Aorta (tissue), 5 donors: ENCODE data around the gene ARL2. TPM values are rescaled to one million over a fixed set of nuclear protein-coding genes. Genes with fewer than 3 reads are reported as not detected.
"Not testable (repeated sequence)": the region's sequence is repeated elsewhere in the genome, so short reads cannot be mapped to it uniquely, and the experiment has no call there.

Experiments used
- ATAC-seq: fragments of 200-7000 bp; cut with Tn5 transposase; one replicate; pipeline ENCODE4 v1.9.1; 2022; ENCODE audit warnings: moderate library complexity; ENCODE audit not compliant: low FRiP score
- DNase-seq, 2 donors: peaks; one replicate each; pipeline ENCODE4 v3.0.0-alpha.2; 2020
- H3K27ac ChIP-seq, 2 donors: one replicate each; pipeline ENCODE4 v1.5.1; 2013; ENCODE audit warnings: low read length in 2 of 2, mild to moderate bottlenecking in 2 of 2, moderate library complexity in 2 of 2, control low read depth in 1 of 2, inconsistent platforms in 1 of 2, low read depth in 1 of 2
- H3K27me3 ChIP-seq, 2 donors: one replicate each; pipeline ENCODE4 v1.6.1; 2013; ENCODE audit warnings: control low read depth in 1 of 2, low read length in 1 of 2, mild to moderate bottlenecking in 1 of 2, moderate library complexity in 1 of 2; ENCODE audit not compliant: insufficient read depth in 2 of 2, control insufficient read depth in 1 of 2
- H3K36me3 ChIP-seq, 2 donors: one replicate each; pipeline ENCODE4 v1.6.1; 2013; ENCODE audit warnings: control low read depth in 1 of 2, low read length in 1 of 2, mild to moderate bottlenecking in 1 of 2; ENCODE audit not compliant: insufficient read depth in 2 of 2, control insufficient read depth in 1 of 2
- H3K4me1 ChIP-seq, 2 donors: one replicate each; pipeline ENCODE4 v1.6.1; 2013; ENCODE audit warnings: low read length in 2 of 2, control low read depth in 1 of 2, mild to moderate bottlenecking in 1 of 2, moderate library complexity in 1 of 2; ENCODE audit not compliant: insufficient read depth in 2 of 2, control insufficient read depth in 1 of 2
- H3K4me3 ChIP-seq, 2 donors: one replicate each; pipeline ENCODE4 v1.5.1; 2013; ENCODE audit warnings: low read length in 2 of 2, control low read depth in 1 of 2, mild to moderate bottlenecking in 1 of 2
- H3K9me3 ChIP-seq: one replicate; pipeline ENCODE4 v1.6.1; 2013; ENCODE audit warnings: mild to moderate bottlenecking, low read length; ENCODE audit not compliant: control insufficient read depth
- WGBS, 2 donors: extraction: QIAGEN DNeasy Blood & Tissue Kit; methylation state at CpG; one replicate each; pipeline ENCODE4 v1.1.7; 2013; 5-methylcytosine and 5-hydroxymethylcytosine counted together
- intact Hi-C, 2 donors: fragments of 100-400 bp; cut with DNase I; formaldehyde crosslinking; loops; one replicate each; pipeline versions ENCODE4 v1.14.2 to v1.15.0; 2022
- polyA plus RNA-seq, 2 donors: library from polyadenylated mRNA; stranded (reverse); fragments of 200-250 nt; gene quantifications; one replicate each; pipeline ENCODE4 v1.2.3, GENCODE V29; 2013
- total RNA-seq, 2 donors: library from RNA; stranded (reverse); fragmentation: NEBNext Ultra II Directional; extraction: Animal tissue kit (Norgen Biotek cat#: 25700); gene quantifications; one replicate each; pipeline ENCODE4 v1.2.1, GENCODE V29; 2021
- donor health status: healthy with polysubstance abuse.
- donor health status: Bipolar disorder and iron deficiency.
- donor health status: DM: no; HTN: no; CAD: no.
- donor health status: DM: no; HTN: no; CAD: no.
- donor health status: DM: yes; HTN: yes; CAD: no.

ARL2 gene
- total and polyA plus RNA-seq, 4 donors = 96.3 to 175 (median 125) TPM

- ATAC-seq = peak; percentile 23
- H3K27ac ChIP-seq = peak overlapping the region in 1 of 2 donors; percentile 94
- no peaks in the 10 kb centered on the region for H3K4me1 ChIP-seq
- no peaks in the 10 kb centered on the region for H3K9me3 ChIP-seq
- WGBS, 2 donors = 28 to 30% methylated on average over 23 of the region's 23 CpGs
- no peaks in the 10 kb centered on the region for H3K27me3 ChIP-seq
- peak overlapping the region; percentile 3 to 88 for H3K4me3 ChIP-seq
- intact Hi-C loops = loop anchor here (2.0 to 5.0 kb wide), 2 partner anchors 102 to 103 kb away; partner anchors contain the start of gene ZNHIT2 (in 2 of the 2)
- no peak for DNase-seq
- H3K36me3 ChIP-seq = no peaks in the 10 kb centered on the region
Measured at GRCh38 chr11:65014726-65015227, 817 bp downstream of the ARL2 start.

- no peaks in the 10 kb centered on the region for H3K9me3 ChIP-seq
- WGBS, 2 donors = 92 to 93% methylated on average over 4 of the region's 4 CpGs
- intact Hi-C loops = no loop called here
Measured at GRCh38 chr11:65016705-65017104, 2.7 kb downstream of the ARL2 start.

GRCh38 chr11:65017937-65018336 lies 4.0 kb downstream of the ARL2 start:
- H3K27me3 ChIP-seq = no peaks in the 10 kb centered on the region
- ATAC-seq = no peak
- no peaks in the 10 kb centered on the region for H3K9me3 ChIP-seq
- H3K36me3 ChIP-seq = no peaks in the 10 kb centered on the region
- 95 to 98% methylated on average over 6 of the region's 6 CpGs for WGBS, 2 donors
- intact Hi-C loops = no loop called here
- no peak overlapping the region for H3K4me3 ChIP-seq
- DNase-seq = no peak
- no peaks in the 10 kb centered on the region for H3K4me1 ChIP-seq
- H3K27ac ChIP-seq = no peak overlapping the region

More at GRCh38 chr11:65016705-65017104, 2.7 kb downstream of the ARL2 start:
- H3K27me3 ChIP-seq = no peaks in the 10 kb centered on the region
- no peak overlapping the region for H3K27ac ChIP-seq
- H3K4me3 ChIP-seq = no peak overlapping the region
- no peak for DNase-seq
- ATAC-seq = no peak
- no peaks in the 10 kb centered on the region for H3K4me1 ChIP-seq
- H3K36me3 ChIP-seq = no peaks in the 10 kb centered on the region

- Histone ChIP-seq H3K27me3 (no peaks in the 10 kb centered on the region), H3K4me3 (no peak overlapping the region), H3K27ac (no peak overlapping the region), H3K4me1 (no peaks in the 10 kb centered on the region), H3K36me3 (no peaks in the 10 kb centered on the region), H3K9me3 (no peaks in the 10 kb centered on the region)
- DNase-seq (no peak), ATAC-seq (no peak)
- 89 to 90% methylated on average over 7 of the region's 7 CpGs for WGBS, 2 donors
- intact Hi-C loops = loop anchor here in 1 of 2 donors (10.0 kb wide), 1 partner anchor 65 kb away; the partner anchor contains the start of genes CDCA5 and ZFPL1
Measured at GRCh38 chr11:65019824-65020223, 5.9 kb downstream of the ARL2 start.

- no peak for ATAC-seq
- H3K4me1 ChIP-seq = no peaks in the 10 kb centered on the region
- H3K4me3 ChIP-seq = no peak overlapping the region
- no peaks in the 10 kb centered on the region for H3K27me3 ChIP-seq
- H3K27ac ChIP-seq = no peak overlapping the region
- no peak for DNase-seq
- intact Hi-C loops = loop anchor here in 1 of 2 donors (10.0 kb wide), 1 partner anchor 64 kb away; the partner anchor contains the start of genes CDCA5 and ZFPL1
- no peaks in the 10 kb centered on the region for H3K36me3 ChIP-seq
- 87% methylated on average over 3 of the region's 3 CpGs for WGBS, 2 donors
- H3K9me3 ChIP-seq = no peaks in the 10 kb centered on the region
Measured at GRCh38 chr11:65021003-65021402, 7.0 kb downstream of the ARL2 start.

- Histone ChIP-seq H3K27me3 (no peaks in the 10 kb centered on the region), H3K4me1 (no peaks in the 10 kb centered on the region), H3K4me3 (no peak overlapping the region), H3K36me3 (no peaks in the 10 kb centered on the region), H3K9me3 (no peaks in the 10 kb centered on the region), H3K27ac (no peak overlapping the region)
- 87 to 95% methylated on average over 7 to 11 of the region's 11 CpGs for WGBS, 2 donors
- ATAC-seq (no peak), DNase-seq (no peak)
- intact Hi-C loops = loop anchor here in 1 of 2 donors (10.0 kb wide), 1 partner anchor 63 kb away; the partner anchor contains the start of genes CDCA5 and ZFPL1
Measured at GRCh38 chr11:65021509-65021908, 7.5 kb downstream of the ARL2 start.

GRCh38 chr11:65023502-65023901 lies 9.5 kb downstream of the ARL2 start:
- H3K27ac ChIP-seq, H3K36me3 ChIP-seq, H3K27me3 ChIP-seq, H3K4me1 ChIP-seq, ATAC-seq, H3K9me3 ChIP-seq, H3K4me3 ChIP-seq, DNase-seq: not testable (repeated sequence)
- 75 to 84% methylated on average over 8 of the region's 8 CpGs for WGBS, 2 donors
- intact Hi-C loops = loop anchor here in 1 of 2 donors (10.0 kb wide), 1 partner anchor 61 kb away; the partner anchor contains the start of genes CDCA5 and ZFPL1

GRCh38 chr11:65026810-65027209 lies 12.8 kb downstream of the ARL2 start:
- ATAC-seq (no peak), DNase-seq (no peak)
- Histone ChIP-seq H3K27ac (peak overlapping the region in 1 of 2 donors; percentile 50), H3K27me3 (no peaks in the 10 kb centered on the region), H3K4me3 (no peak overlapping the region), H3K9me3 (no peaks in the 10 kb centered on the region), H3K36me3 (no peaks in the 10 kb centered on the region), H3K4me1 (no peaks in the 10 kb centered on the region)
- 56% methylated on average over 10 of the region's 10 CpGs for WGBS, 2 donors
- intact Hi-C loops = loop anchor here in 1 of 2 donors (10.0 kb wide), 1 partner anchor 58 kb away; the partner anchor contains the start of genes CDCA5 and ZFPL1
